RWPE1 (cell line): ENCODE results near the gene SGPP2.

Experiments used
- CTCF ChIA-PET: fragments of 350-600 bp; sonication (Branson Sonifier 250); formaldehyde crosslinking; extraction: SDS; loops from one replicate; lab custom pipeline; 2021; lab: Yijun Ruan, JAX
- POLR2A ChIA-PET: fragments of 400-600 bp; formaldehyde crosslinking; extraction: SDS; loops from one replicate; lab custom pipeline; 2020; ENCODE audit warnings: antibody characterized with exemption; ENCODE audit not compliant: low non-redundant PET; lab: Yijun Ruan, JAX
- DNase-seq: peaks from one replicate; pipeline ENCODE4 v3.0.0; 2012; ENCODE audit warnings: low spot score
- H3K27ac ChIP-seq: fragments of 450-650 bp; 2 replicates; pipeline ENCODE4 v1.5.1; 2017
- CTCF ChIP-seq: fragments of 450-650 bp; conservative IDR thresholded peaks from 2 replicates; pipeline ENCODE4 v1.5.1; 2017; ENCODE audit warnings: low read depth, mild to moderate bottlenecking

The SGPP2 gene

GRCh38 chr2:222561817-222562645 is 137.7 kb downstream of the SGPP2 start:
- peak; percentile 56 for DNase-seq
- POLR2A ChIA-PET = no interaction called here
- no peak overlapping the region for H3K27ac ChIP-seq
- TF ChIP-seq CTCF = peak; percentile 50
- CTCF ChIA-PET = interaction anchor here (0.5 to 1.9 kb wide), 14 partner anchors 9 to 537 kb away, joined by 3 to 17 read pairs (median 4); a partner anchor contains a TSS

- no peak for DNase-seq
- ChIA-PET POLR2A (no interaction called here), CTCF (interaction anchor here (1.9 kb wide), 1 partner anchor 245 kb away, joined by 7 read pairs; no protein-coding TSS in a partner anchor)
- H3K27ac ChIP-seq = no peak overlapping the region
- TF ChIP-seq CTCF = no peak
Observed at GRCh38 chr2:222563106-222563718, 138.9 kb downstream of the SGPP2 start.

- no peak for DNase-seq
- H3K27ac ChIP-seq = no peak overlapping the region
- POLR2A ChIA-PET = no interaction called here
- CTCF ChIA-PET = interaction anchor here (1.9 kb wide), 1 partner anchor 246 kb away, joined by 7 read pairs; no protein-coding TSS in a partner anchor
- no peak for TF ChIP-seq CTCF
Observed at GRCh38 chr2:222563936-222564335, 139.6 kb downstream of the SGPP2 start.

GRCh38 chr2:222566229-222566628 is 141.9 kb downstream of the SGPP2 start:
- ChIA-PET POLR2A (no interaction called here), CTCF (no interaction called here)
- no peak overlapping the region for H3K27ac ChIP-seq
- TF ChIP-seq CTCF = no peak
- no peak for DNase-seq

- ChIA-PET POLR2A (no interaction called here), CTCF (interaction anchor here (1.0 kb wide), 1 partner anchor 250 kb away, joined by 7 read pairs; no protein-coding TSS in a partner anchor)
- no peak for TF ChIP-seq CTCF
- H3K27ac ChIP-seq = no peak overlapping the region
- no peak for DNase-seq
Observed at GRCh38 chr2:222568865-222569264, 144.5 kb downstream of the SGPP2 start.

- ChIA-PET POLR2A (no interaction called here), CTCF (interaction anchor here (1.0 kb wide), 1 partner anchor 251 kb away, joined by 7 read pairs; no protein-coding TSS in a partner anchor)
- H3K27ac ChIP-seq = no peak overlapping the region
- no peak for DNase-seq
- TF ChIP-seq CTCF = no peak
Observed at GRCh38 chr2:222569826-222570225, 145.5 kb downstream of the SGPP2 start.
